GM18868 (cell line): Measurements from ENCODE around the gene SLC6A20.
"Not testable (repeated sequence)": the region's sequence is repeated elsewhere in the genome, so short reads cannot be mapped to it uniquely, and the experiment has no call there.

Source experiments
- ATAC-seq: cut with Tn5 transposase; IDR thresholded peaks from one replicate; pipeline ENCODE4 v1.9.1; 2021; ENCODE audit warnings: mild to moderate bottlenecking, moderate library complexity; ENCODE audit not compliant: unreplicated experiment

The SLC6A20 gene

GRCh38 chr3:45760878-45761711, 35.2 kb downstream of the SLC6A20 start:
- ATAC-seq: no peak

- ATAC-seq: no peak
These were observed 36.5 kb downstream of the SLC6A20 start for GRCh38 chr3:45759851-45760250.

GRCh38 chr3:45758871-45759270, 37.5 kb downstream of the SLC6A20 start:
- no peak for ATAC-seq

- ATAC-seq: not testable (repeated sequence)
These were observed 39.2 kb downstream of the SLC6A20 start for GRCh38 chr3:45757141-45757540.

GRCh38 chr3:45756055-45756454, 40.3 kb downstream of the SLC6A20 start:
- ATAC-seq: no peak

- no peak for ATAC-seq
These were observed 41.9 kb downstream of the SLC6A20 start for GRCh38 chr3:45754461-45754860.

GRCh38 chr3:45753095-45753494, 43.2 kb downstream of the SLC6A20 start:
- no peak for ATAC-seq

GRCh38 chr3:45751537-45752242, 44.6 kb downstream of the SLC6A20 start:
- no peak for ATAC-seq

- no peak for ATAC-seq
These were observed 46.5 kb downstream of the SLC6A20 start for GRCh38 chr3:45749880-45750279.

- not testable (repeated sequence) for ATAC-seq
These were observed 47.2 kb downstream of the SLC6A20 start for GRCh38 chr3:45749036-45749600.

GRCh38 chr3:45748068-45748467, 48.3 kb downstream of the SLC6A20 start:
- no peak for ATAC-seq

- no peak for ATAC-seq
These were observed 49.3 kb downstream of the SLC6A20 start for GRCh38 chr3:45746777-45747622.

GRCh38 chr3:45746165-45746776, 50.1 kb downstream of the SLC6A20 start:
- no peak for ATAC-seq

GRCh38 chr3:45742461-45743089, 53.8 kb downstream of the SLC6A20 start:
- ATAC-seq: no peak

- no peak for ATAC-seq
These were observed 54.4 kb downstream of the SLC6A20 start for GRCh38 chr3:45741742-45742460.

- no peak for ATAC-seq
These were observed 55.1 kb downstream of the SLC6A20 start for GRCh38 chr3:45741247-45741646.

GRCh38 chr3:45739991-45740390, 56.3 kb downstream of the SLC6A20 start:
- ATAC-seq: no peak

- no peak for ATAC-seq
These were observed 59.1 kb downstream of the SLC6A20 start for GRCh38 chr3:45737234-45737633.

- no peak for ATAC-seq
These were observed 59.6 kb downstream of the SLC6A20 start for GRCh38 chr3:45736707-45737106.
